GM11168 (cell line): Measurements from ENCODE around the gene FGF14.

ENCODE experiments used
- in situ Hi-C: fragments of 300-500 bp; cut with MboI; formaldehyde crosslinking; loops from one replicate; pipeline ENCODE4 v1.12.0; 2022; ENCODE audit warnings: low sequenced_read_pairs; ENCODE audit not compliant: unreplicated experiment

Gene FGF14

DNA sequence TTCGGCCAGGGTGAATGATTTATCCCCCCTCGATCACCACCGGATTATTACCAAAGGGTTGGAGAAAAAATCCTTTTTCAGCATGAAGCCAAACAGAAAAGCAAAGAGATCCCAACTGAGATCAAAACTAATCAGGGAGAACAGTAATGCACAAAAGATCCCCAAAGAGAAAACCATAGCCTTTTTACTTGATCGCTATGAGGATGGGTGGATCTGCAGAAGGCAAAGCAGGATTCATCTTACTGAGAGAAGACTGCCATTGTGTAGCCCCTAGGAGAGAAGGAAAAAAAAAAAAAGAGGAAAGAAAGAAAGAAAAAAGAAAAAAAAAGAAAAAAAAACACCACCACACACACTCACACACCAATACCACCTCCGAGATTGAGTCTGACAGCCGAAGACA is at the start of gene FGF14:
Gene FGF14 (minus strand): TSS at position 283 of the 400 bp plus-strand sequence.
- in situ Hi-C loops, result no loop called here

DNA sequence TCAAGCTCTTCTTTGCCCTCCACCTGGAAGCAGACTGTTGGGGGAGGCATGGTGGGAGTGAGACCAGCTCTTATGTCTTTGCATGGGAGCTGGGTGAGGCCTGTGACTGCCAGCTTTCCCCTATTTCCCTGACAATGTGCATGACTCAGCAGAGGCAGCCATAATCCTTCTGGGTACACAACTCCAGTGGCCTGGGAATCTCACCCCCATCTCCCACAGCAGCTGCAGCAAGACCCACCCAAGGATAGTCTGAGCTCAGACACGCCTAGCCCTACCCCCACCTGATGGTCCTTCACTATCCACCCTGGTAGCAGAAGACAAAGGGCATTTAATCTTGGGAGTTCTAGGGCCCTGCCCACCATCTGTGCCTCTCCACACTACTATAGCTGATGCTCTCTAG is 41.4 kb upstream of the FGF14 start:
- in situ Hi-C loops, result no loop called here

DNA sequence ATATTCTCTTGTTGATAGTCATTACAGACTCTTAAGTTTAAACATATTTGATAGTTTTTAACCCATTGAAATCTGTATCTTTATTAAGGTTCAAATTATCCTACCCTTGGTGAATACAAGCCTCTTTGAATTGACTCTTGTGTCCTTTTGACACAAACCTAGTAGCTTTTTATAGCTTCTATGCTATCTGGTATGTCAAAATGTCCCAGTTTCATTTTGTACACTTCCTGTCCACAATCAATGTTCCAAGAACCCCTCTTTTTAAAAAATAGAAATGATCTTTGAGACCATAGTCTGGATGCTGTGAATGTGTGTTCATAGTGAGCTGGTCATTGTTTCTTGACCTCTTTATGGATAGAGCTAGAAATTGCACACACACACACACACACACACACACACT is 39.2 kb upstream of the FGF14 start:
- in situ Hi-C loops, result no loop called here

DNA sequence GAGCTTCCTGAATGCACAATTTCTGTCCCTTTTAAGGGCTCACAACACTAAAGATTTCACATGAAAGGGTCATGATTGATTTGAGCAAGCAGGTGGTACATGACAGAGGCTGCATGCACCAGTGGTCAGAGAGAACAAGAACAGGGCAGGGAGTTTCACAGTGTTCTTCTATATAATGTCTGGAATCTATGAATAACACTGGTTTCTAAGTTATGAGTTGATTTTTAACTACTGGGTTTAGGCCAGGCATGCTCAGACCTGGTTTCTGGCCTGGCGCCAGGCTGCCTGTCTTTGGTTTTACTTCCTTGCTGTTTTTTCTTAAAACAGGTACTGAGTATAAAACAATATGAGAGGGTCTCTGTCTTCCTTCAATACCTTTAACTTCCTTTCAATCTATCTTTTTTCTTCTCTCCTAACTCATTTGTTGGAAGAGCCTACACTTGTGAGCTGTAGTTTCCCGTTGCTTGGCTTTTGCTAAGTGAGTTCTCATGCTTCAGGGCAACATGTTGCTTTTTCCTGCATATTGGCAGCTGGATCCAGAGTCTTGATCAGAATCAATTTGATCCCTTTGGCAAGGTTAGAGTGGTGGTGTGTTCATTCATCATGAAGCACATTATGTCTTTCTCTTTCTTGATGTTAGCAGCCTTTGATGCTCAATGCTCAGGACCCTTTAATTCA is 38.5 kb upstream of the FGF14 start:
- in situ Hi-C loops, result no loop called here

DNA sequence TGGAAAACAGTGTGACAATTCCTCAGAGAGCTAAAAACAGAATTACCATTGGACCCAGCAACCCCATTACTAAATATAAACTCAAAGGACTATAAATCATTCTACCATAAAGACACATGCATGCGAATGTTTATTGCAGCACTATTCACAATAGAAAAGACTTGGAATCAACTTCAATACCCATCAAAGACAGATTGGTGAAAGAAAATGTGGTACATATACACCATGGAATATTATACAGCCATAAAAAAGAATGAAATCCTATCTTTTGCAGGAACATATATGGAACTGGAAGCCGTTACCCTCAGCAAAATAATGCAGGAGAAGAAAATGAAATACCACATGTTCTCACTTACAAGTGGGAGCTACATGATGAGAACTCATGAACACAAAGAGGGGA is 20.8 kb upstream of the FGF14 start:
- in situ Hi-C loops, result no loop called here

DNA sequence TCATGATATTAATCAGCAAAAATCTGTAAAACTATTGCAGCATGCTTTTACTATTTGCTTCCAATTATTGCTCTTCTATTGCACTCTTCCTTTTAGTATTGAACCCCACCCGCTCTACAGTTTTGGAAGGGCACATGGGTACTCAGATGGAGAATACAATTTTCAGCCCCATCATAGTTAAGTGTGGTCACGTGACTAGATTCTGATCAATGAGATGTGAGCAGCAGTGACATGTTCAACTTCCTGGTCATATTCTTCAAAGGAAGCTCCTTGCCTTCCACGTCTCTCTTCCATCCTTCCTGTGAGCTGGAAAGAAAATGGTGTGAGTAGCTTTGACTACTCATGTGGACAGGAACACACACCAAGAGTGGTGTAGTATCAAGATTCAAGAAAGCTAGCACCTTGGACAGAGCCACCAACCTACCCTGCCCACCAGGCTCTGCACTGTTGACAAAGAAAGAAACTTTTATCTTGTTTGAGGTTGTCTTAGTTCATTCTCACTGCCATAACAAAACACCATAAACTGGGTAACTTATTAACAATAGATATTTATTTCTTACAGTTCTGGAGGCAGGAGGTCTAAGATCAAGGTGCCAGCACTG is 3.8 kb upstream of the FGF14 start:
- in situ Hi-C loops, result no loop called here

DNA sequence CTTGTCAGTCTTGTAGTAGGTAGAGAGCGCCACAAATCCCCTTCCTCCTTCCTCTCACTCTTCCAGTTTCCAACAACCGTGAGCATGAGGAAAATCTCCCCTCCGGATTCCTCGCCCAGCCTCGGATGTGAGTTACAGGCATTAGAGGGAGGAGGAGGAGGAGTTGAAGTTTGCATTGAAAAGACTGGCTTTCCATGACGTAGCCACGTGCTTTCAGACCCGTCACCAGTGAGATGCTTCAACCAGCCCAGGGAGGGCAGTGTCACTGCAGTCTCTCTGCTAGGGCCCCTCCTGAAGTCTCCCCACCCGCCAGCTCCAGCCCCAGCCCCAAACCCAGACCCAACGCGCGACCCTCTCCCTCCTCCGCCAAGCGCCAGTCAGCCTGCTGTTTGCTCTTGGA is 442 bp upstream of the FGF14 start:
- in situ Hi-C loops, result no loop called here

DNA sequence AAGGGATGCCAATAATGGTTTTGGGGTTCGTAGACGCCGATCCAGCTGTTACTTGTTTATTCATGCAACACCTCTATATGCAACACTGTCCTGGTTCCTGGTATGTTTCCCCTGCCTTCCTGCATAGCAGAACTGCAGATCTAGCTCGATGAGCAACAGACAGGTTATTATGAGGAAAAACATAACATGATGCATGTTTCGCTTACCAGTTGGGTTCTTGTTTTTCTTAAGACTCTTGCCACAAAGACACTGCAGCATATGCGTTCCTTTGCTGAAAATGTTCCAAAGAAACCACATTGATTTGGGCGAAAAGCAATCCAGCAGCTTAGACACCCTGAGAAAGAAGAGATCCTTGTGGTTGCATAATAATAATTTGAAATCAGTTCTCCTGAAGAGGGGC is 583 bp downstream of the FGF14 start:
- in situ Hi-C loops, result no loop called here

DNA sequence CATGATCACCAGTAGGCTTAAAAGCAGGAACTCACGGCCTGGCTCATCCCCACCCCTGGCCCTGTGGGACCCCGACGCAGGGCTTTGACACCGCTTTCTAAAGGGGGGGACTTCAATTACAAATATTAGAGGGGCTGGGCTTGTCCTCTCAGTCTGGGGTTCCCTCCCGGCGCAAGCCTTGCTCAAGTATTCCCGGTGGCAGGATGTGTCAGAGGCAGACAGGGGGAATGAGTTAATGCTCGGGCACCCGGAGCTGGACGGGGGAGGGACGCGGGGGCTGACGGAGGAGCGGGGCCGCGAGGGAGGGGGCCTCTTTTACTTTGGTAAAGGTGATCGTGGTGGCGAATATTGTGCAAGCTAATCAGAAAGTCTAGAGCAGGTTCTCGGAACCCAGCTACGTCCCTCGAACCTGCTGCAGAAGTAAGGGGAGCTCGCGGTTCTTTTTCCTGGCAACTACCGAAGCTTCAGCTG is 1.1 kb downstream of the FGF14 start:
- in situ Hi-C loops, result no loop called here

DNA sequence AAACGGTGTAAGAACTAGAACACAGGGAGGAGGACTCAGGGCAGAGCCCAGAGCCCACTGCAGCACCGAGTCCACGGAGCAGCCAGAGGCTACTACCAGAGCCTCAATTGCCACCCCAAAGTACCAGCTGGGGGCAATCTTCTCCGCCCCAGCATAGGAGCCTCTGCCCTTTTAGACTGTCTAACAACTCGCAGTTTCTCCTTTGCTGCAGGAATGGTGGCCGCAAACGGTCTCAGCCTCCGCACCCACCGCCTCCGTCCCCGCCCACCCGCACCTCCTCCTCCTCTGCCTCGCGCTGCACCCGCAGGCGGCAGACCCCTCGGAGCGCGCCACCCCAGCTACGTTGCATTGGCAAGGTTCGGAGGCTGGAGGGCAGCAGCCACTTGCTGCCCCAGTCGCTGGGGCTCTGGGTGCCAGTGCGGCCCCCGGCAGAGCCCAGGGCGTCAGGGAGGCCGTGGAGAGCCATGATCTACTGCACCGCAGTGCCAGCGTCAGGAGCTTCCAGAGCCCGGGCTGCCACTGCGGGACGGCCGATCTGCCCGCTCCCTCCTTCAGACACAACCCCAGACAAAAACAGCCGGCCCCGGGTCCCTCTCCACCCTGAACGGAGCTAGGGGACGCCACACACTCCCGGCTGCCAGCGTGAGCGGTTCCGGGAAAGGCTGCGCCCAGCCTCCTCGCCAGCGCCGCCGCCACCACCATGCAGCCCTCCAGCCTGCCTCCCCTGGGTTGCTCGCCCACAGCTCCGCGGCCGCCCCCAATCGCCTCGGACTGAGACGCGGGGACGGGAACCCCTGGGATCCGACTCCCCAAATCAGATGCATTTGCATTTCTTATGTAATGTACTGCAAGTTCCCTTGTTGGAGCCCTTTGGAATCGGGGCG is 1.8 kb downstream of the FGF14 start:
- in situ Hi-C loops, result no loop called here

DNA sequence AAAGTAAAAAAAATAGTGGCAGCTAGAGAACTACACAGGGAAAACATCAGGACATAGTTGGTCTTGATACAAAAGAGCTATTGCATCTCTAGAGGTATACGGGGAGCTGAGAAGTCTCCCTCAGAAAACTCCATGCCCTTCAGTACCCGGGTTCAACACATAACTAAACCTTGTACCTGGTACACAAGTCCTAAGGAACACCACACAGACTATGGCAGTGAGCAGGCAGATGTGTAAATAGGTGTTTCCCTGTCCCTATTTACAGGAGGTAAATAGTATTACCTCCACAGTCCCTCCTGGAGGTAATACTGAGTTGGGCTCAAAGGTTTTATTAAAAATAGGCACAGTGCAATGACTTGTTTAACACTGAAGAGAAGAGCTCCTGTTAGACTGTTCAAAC is 5.9 kb downstream of the FGF14 start:
- in situ Hi-C loops, result no loop called here

DNA sequence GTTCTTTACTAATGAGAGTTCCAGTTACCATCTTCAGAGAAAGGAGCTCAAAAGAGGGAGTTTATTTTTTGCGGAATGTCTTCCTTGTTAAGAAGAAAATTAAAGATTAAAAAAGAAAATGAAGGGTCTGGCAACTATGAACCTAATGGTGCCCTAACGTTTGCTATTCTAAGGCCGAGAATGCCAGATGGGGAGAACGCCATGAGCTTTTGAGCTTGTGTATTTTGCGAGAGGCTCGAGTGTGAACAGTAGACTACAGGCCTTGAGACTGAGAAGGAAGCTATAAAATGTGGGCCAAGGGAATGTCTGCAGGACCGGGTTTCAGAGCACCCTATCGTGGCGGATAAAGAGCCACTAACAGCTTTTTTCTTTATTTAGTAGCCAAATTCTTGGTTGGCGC is 6.7 kb downstream of the FGF14 start:
- in situ Hi-C loops, result no loop called here

DNA sequence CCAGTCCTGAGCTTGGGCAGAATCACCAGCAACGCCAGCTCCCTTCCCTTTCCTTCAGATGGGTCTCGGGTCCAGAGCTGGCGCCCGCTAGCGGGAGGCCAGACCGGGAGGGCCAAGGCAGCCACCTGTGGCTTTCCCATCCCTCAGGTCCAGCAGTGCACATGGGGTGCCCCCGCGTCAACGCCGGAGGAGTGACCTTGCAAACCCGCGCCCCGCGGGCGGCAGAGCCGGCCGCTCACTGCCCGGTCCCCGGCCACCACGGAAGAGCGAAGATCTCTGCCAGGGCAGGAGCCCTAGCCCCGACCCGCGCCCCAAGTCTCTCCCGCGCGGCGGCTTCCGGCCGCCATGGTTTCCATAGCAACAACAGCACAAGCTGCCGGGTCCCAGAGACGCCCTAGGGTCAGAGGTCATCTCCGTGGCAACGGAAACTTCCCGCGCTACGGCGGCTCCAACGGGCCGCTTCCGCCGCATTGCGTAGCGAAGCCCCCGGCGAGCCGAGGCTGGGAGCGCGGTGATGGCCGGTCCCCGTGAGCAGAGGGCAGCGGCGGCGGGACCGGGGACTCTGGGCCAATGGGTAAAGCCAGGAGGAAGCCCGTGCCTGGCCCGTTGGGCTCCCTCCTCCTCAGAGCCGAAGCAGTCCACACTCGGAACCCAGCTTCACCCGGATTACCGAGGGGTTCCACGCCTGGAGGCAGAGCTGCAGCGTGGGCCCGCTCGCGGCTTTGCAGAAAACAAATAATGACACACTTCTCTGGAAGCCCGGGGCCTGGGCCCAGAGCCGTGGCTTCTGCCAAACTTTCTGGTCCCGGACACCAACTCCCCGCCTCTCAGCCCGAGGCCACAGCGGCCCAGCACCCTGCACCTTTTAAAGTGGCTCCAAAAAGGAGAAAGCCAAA is 7.4 kb downstream of the FGF14 start:
- in situ Hi-C loops, result no loop called here

DNA sequence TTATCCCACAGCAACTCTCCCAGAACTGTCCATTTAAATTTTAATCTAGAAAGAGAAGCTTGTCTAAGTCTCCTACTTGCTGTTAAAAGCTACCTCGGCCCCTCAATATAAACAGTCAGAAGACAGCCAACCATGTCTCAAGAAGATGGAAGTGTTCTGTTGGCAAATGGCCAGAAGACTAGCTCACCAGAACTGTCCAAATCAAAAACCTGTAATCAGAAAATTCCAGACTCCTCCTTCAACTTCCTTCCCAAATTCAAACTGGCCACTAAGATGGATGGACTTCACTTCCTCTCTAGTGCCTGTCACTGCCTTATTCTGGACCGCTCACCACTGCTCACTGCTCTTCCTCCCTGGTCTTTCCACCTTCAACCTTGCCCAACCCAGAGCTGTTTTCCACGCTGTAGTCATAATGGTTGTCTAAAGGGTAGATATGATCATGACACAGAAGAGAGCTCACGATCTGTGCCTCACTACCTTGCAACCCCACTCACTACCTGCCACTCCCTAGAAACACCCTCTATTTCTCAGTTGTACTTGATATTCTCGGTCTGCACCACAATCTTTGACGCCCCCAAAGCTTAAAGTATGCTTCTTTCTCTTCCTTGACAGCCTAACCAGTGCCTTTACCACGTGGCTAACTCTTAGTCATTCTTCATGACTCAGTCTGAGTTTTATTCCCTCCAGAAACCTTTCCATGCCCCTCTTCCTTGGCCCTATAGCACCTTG is 9.2 kb downstream of the FGF14 start:
- in situ Hi-C loops, result no loop called here

DNA sequence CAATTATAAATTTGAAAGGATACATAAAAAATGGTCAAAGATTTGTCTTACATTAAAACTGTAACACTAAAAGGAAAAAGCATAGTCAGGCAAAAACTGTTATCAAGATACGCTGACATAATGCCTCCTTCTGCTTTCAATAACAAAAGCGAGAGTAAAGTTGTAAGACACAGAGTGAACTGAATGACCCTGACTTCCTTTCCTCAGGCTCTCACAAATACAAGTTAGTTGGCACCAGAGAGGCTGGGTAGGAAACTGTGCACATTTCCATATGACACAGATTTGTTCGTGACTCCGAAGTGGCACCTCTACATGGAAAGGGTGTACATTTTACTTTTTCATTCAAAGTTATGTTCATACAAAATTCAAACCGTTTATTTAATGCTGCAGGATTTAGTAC is 15.4 kb downstream of the FGF14 start:
- in situ Hi-C loops, result no loop called here

DNA sequence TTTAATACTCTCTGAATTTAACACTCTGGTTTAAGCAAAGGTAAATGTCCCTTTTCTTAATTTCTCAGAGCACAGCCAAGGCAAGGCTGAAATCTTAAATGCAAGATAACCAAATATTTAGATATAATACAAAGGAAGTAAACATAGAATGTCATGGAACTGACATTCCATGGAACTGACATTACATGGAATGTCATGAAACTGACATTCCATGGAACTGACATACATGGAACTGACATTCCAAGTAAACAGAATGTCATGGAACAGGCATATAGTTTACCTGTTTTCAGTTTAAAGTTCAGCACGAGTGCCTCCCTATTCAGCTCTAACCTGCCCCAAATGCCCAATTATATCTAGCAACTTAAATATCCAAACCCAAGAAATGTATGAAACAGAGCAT is 21.8 kb downstream of the FGF14 start:
- in situ Hi-C loops, result no loop called here

DNA sequence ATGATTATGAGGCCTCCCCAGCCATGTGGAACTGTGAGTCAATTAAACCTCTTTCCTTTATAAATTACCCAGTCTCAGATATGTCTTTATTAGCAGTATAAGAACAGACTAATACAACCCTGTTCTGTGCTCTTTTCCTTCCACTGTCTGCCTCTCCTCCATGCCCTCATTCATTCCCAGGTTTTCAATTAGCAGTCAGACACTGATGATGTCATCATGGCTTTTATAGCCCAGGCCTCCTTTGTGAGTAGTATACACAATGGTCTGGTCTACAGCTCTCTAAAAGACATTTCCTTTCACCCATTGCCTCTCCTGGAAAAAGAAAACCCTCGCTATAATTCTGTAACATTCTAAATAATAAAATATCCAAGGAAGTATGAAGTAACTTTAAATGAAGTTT is 25.5 kb downstream of the FGF14 start:
- in situ Hi-C loops, result no loop called here

DNA sequence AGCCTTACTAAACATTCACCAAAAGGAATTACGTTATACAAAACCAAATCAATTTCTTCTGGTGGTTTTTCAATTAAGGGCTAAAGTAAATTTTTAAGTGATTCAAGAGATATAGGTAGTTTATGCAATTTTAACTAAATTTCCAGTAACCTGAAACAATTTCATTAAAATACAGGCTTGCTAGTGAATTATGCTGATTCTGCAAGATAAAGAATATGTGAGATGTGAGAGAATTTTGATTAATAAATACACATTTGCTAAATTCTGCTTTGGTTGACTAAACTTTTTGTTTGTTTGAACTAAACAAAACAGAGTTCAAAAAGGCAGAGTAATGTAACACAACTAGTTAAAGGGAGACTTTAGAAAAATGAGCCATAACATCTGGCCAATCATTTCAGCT is 27.1 kb downstream of the FGF14 start:
- in situ Hi-C loops, result no loop called here

DNA sequence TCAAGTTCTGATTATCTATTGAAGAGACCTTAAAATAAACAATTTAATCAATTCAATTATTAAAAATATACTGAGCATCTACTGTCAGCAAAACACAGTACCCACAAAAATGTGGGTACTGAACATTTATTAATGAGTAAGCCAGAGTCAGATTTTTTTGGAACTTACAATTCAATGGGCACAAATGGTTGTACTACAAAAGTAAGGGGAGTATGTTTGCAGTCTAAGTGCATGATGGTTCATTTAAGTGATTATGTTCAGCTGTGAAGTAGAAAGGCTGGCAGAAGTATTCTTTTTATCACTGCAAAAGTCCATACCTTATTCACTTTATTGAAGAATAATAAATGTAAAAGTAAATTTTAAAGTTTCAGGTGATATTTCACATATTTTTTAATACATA is 27.6 kb downstream of the FGF14 start:
- in situ Hi-C loops, result no loop called here

DNA sequence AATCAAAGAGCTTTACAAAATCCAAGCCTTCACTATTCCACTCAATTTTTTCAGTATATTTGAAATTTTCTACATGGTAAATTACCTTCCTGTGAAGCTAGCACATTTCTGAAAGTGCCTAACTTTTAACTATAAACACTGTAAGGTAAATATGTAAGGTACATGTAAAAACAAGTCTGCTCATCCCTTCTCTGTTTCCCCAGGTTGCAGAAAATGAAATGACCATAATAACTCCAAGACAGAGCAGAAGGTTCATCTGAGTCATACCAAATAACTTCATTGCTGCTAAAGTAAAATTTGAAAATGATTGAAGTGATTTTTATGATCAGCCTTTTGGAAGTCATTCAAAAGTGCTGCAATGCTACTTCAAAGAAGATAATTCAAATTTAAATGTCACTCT is 28.6 kb downstream of the FGF14 start:
- in situ Hi-C loops, result no loop called here
